HG03558 (cell line): Measurements from ENCODE around the gene CENPQ.

Experiments
- ATAC-seq: cut with Tn5 transposase; IDR thresholded peaks from one replicate; pipeline ENCODE4 v1.9.1; 2021; ENCODE audit warnings: moderate number of reproducible peaks; ENCODE audit not compliant: unreplicated experiment; ENCODE audit errors: extremely low read depth

Gene CENPQ

DNA sequence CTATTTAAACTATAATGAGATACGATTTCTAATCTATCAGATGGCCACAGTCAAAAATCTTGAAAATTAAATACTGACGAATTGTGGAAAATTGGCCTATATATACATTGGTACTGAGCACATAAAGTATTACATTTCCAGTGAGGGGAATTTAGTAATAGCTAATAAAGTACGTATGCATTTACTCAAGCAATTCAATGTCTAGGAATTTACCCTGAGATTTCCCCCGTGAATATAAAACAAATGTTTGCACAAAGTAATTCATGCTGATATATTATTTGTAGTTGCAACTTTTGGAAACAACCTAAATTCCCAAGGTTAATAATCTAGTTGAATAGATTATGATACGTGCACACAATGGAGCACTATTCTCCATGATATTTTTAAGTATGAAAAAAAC lies 72.6 kb downstream of the CENPQ start:
- ATAC-seq, result no peak

- no peak for ATAC-seq
These were observed 75.9 kb downstream of the CENPQ start for GRCh38 chr6:49539102-49539501.

- ATAC-seq, result no peak
These were observed 77.4 kb downstream of the CENPQ start for GRCh38 chr6:49540614-49541013.

GRCh38 chr6:49541210-49541724 lies 78.1 kb downstream of the CENPQ start:
- no peak for ATAC-seq

DNA sequence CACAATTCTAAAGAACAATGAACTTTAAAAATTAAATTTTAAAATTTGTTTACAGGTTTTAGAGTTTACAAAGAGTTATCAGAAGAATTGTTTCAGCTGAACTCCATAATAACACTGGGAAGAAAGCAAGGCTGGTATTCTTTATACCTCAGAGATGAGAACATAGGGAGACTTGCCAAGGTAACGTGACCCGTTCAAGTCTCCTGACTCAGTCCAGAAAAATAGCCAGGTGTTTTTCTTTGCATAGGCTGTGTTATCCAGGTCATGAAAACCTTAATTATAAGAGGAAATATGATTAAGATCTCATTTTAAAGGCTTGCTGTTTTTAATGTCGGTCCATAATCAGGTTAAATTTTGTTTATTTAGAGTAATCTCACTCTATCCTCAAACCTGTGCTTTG lies 78.8 kb downstream of the CENPQ start:
- ATAC-seq, result no peak
